GM18861 (cell line): ENCODE results near the gene RABEP1.
"Not testable (repeated sequence)": the region's sequence is repeated elsewhere in the genome, so short reads cannot be mapped to it uniquely, and the experiment has no call there.

Source experiments
- ATAC-seq: cut with Tn5 transposase; IDR thresholded peaks from one replicate; pipeline ENCODE4 v1.9.1; 2021; ENCODE audit not compliant: unreplicated experiment

The RABEP1 gene

DNA sequence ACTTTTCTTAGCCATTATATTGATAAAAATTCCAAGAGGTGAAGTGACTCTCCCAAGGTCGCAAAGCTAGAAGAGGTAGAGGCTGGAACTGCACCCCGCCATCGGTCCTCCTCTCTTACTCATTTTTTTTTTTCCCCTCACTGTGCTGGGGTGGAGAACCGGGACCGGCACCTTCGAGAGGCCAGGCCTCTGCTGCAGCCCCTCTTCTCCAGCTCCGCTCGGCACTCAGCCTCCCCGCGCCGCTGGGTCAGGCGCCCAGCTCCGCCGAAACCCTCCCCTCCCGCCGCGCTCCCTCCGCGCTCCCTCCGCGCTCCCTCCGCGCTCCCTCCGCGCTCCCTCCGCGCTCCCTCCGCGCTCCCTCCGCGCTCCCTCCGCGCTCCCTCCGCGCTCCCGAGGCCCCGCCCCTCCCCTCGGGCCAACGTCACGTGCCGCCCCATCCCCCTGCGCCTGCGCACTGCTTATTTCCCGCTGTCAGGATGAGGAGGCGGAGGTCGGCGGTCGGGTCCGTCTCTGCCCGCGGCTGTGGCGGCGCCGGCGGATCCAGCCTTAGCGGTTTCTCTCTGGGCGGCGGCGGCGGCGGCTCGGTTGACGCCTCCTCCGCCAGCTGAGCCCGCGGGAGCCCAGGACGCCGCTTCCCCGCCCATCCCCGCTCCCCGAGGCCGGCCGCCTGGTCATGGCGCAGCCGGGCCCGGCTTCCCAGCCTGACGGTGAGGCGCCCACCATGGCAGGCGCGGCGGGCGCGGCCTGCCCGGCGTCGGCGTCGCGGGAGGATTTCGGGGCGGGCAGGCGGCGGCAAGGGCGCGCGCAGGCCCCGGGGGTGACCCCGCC lies at the start of gene RABEP1:
TSS of gene RABEP1 (plus strand) at position 471 of the 828 bp plus-strand sequence. CDS start at position 674, 203 bp downstream.
- ATAC-seq, result peak; percentile 36

DNA sequence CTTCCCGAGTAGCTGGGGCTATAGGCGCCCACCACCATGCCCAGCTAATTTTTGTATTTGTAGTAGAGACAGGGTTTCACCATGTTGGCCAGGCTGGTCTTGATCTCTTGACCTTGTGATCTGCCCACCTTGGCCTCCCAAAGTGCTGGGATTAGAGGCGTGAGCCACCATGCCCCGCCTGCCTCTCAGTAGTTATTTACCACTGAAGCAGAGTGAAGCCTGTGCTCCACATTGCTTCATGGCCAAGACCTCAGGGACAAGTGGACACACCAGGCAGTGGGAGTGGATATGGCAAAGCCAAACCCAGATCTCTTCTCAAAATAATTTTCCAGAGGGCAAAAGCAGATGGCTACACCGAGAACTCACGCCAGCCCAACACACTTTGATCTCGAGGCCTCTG lies 48.6 kb upstream of the RABEP1 start:
- not testable (repeated sequence) for ATAC-seq

GRCh38 chr17:5234645-5235576 lies 47.2 kb upstream of the RABEP1 start, which contains the start of gene SCIMP:
Gene SCIMP, minus strand, starts transcription at chr17:5234860. Its CDS starts 105 bp downstream, at chr17:5234755.
- ATAC-seq, result peak; percentile 60

- no peak for ATAC-seq
Measured at GRCh38 chr17:5236938-5237540, 45.0 kb upstream of the RABEP1 start.

GRCh38 chr17:5237541-5238016 lies 44.5 kb upstream of the RABEP1 start:
- ATAC-seq, result no peak

- no peak for ATAC-seq
Measured at GRCh38 chr17:5238333-5238732, 43.8 kb upstream of the RABEP1 start.

DNA sequence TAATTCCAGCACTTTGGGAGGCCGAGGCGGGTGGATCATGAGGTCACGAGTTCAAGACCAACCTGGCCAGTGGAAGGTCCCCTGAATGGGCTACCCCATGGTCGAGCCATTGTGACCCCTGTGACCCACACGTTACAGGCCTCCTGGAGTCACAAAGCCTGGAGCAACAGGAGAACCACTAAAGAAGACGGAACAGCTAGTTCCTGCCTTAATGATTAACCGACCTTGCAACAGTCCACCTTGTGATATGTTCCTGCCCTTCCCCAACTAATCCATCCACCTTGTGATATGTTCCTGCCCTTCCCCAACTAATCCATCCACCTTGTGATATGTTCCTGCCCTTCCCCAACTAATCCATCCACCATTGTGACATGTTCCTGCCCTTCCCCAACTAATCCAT lies 42.3 kb upstream of the RABEP1 start:
- ATAC-seq, result not testable (repeated sequence)

DNA sequence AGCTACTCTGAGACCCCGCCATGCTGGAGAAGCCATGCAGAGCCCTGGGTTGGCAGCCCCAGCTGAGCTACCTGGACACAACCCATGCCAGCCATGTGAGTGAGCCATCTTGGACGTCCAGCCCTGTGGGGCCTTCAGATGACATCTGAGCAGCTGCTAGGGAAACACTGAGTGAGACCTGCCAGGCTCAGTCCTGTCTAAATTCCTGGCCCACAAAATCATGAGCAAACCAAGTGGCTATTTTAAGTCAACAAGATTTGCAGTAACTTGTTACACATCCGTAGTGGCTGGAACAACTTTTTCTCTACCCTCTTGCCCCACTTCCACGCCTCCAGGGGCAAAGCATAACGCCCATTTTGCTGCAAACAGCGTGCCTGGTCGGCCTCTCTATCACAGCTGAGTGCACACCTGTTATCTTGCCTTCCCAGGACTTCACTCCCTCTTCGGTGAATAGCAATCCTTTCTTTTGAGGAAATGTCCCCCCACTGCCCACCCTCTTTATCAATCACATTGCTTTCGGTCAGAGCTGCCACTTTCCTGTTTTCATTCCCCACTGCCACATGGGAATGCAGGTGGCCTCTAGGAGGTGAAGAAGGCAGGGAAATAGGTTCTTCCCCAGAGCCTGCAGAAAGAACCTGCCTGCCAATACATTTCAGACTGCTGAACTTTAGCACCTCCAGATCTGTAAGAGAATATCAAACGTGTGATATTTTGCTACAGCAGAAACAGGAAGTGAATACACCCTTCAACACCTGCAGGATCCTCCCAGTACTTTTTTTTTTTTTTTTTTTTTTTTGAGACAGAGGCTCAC lies 40.0 kb upstream of the RABEP1 start:
- peak; percentile 34 for ATAC-seq

DNA sequence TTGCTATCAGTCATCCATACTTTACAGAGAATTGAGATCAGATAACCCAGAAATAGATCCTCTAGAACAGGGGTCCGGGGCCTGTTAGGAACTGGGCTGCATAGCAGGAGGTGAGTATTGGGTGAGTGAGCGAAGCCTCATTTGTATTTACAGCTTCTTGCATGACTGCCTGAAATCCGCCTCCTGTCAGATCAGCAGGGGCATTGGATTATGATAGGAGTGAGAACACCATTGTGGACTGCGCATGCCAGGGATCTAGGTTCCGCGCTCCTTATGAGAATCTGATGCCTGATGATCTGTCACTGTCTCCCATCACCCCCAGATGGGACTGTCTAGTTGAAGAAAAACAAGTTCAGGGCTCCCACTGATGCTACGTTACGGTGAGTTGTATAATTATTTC lies 34.5 kb upstream of the RABEP1 start:
- ATAC-seq, result no peak

GRCh38 chr17:5248821-5249479 lies 33.1 kb upstream of the RABEP1 start:
- no peak for ATAC-seq

- no peak for ATAC-seq
Measured at GRCh38 chr17:5249615-5250014, 32.5 kb upstream of the RABEP1 start.

GRCh38 chr17:5254414-5254813 lies 27.7 kb upstream of the RABEP1 start:
- no peak for ATAC-seq

GRCh38 chr17:5254903-5255521 lies 27.1 kb upstream of the RABEP1 start:
- ATAC-seq, result no peak

DNA sequence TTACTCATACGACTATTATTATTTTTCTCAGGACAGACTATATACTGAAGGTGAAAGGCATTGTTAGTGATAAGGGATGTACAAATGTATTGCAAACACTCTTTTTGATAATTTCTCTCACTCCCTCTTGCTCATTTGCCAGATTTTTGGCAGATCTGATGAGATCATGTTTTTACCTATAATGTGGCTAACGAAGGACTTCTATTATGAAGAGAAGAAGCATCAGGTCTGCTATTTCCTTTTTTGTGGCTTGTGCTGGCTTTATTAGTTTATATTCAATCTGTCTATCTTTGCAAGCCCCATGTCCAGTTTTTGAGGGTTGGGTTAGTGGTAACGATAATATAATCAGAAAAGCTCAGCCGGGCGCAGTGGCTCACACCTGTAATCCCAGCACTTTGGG lies 25.0 kb upstream of the RABEP1 start:
- ATAC-seq, result no peak

- ATAC-seq, result no peak
Measured at GRCh38 chr17:5260542-5260941, 21.5 kb upstream of the RABEP1 start.

DNA sequence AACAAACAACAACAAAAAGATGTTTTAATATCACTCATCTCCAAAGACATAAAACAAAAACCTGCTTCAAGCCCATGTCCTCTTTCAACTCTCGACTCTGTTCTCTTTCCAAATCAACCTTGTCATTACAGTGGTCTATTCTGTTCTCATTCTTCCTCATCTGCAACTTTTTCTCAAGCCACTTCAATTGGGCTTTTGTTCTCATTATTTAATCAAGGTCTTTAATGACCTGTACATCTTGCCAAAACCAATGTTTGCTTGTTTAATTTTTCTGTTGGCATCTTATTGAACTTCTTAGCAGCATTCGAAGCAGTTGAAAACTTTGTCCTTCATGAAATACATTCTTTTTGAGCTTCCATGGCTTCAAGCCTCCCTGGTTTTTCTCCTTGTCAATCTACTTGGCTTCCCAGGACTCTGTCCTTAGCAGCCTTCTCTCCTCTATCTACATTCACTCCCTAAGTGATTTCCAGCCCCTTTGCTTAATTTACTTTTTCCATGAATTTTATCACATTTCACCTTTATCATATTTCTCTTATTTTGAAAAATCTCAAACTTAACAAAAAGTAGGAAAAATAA lies 19.6 kb upstream of the RABEP1 start:
- ATAC-seq, result no peak

DNA sequence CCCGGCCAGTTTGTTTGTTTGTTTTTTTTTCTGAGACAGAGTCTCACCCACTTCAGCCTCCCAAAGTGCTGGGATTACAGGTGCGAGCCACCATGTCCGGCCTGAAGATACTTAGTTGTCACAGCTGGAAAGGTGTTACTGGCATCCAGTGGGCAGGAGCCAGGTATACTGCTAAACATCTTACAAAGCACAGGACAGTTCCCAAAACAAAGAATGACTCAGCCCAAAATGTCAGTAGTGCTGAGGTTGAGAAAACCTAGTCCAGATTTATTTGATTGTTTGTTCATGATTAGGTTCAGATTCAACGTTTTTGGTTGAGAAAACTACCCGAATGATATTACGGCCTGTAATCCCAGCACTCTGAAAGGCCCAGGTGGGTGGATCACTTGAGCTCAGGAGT lies 18.6 kb upstream of the RABEP1 start:
- no peak for ATAC-seq

DNA sequence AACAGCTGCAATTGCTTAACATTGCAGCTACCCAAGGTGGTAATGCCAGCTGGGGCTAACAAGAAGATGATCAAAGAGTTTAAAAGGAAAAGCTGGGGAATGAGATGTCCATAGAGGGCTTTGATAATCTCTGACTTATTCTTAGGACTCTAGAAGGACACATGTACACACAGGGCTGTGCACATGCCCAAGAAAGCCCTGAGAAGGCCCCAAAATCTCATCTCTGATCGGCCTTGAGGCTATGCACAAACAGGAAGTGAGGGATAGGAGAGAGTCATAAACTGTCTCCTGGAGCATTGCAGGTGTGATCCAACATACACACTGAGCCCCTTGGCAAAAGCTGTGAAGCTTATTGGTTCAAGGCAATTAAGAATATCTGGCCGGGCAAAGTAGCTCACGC lies 17.2 kb upstream of the RABEP1 start:
- ATAC-seq, result no peak
